GM12865 (cell line): ENCODE data around the gene TUBA1A.
"Not testable (repeated sequence)": the region's sequence is repeated elsewhere in the genome, so short reads cannot be mapped to it uniquely, and the experiment has no call there.

Experiments used
- DNase-seq: peaks from one replicate; pipeline ENCODE4 v3.0.0; 2010; ENCODE audit warnings: low read depth
- H3K4me3 ChIP-seq: 2 replicates; pipeline ENCODE4 v1.5.1; 2011; ENCODE audit warnings: mild to moderate bottlenecking, low read depth, low read length, control low read depth
- TF ChIP-seq, protein P1 (sequence below): IDR thresholded peaks from 2 replicates; pipeline ENCODE4 v1.5.1; 2011; ENCODE audit warnings: low read length, control low read depth, low read depth, inconsistent platforms; ENCODE audit not compliant: insufficient read depth; ENCODE audit errors: missing control alignments

Gene TUBA1A

DNA sequence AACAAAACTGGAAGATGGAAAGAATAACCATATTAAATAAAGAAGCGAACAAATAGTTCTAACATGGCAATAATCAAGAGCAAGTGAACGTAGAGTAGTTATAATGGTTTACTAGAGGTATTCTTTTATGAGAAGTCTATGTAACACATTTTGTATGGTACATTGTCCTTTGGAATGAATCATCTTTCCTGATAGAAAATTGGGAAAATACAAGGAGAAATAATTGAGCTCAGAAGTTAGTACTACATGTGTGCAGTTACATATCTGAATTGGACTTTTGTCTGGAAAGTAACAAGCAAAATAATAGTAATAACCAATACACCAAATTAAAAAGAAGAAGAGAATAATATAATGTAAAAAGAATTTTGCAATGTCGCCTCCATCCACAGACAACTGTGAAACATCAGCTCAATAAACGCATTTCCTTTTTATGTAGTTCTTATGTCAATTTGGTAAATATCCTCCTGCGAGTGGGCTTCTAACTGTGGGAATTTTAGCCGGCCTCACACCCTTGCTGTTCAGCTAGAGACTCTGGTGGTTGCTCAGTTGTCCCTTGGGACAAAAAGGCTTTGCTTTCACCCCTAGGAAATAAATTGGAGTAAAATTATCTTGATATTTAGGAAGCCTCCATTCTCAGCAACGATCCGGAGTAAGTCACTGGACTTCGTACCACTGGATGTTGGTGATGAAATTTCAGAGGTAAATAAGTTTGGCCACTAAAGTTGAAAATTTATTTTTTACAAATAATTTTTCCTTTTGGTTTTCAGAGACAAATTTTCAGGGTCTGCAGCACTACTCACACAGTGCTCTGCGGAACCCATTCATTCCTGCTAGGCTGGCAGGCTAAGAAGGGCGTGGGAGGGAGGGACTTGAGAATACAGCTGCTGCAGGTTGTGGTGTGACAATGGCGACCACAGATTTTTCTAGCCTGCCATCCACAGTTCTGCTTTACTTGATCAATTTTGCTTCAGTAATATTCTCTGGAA lies 1.1 kb upstream of the TUBA1A start:
- TF ChIP-seq, protein P1, sequence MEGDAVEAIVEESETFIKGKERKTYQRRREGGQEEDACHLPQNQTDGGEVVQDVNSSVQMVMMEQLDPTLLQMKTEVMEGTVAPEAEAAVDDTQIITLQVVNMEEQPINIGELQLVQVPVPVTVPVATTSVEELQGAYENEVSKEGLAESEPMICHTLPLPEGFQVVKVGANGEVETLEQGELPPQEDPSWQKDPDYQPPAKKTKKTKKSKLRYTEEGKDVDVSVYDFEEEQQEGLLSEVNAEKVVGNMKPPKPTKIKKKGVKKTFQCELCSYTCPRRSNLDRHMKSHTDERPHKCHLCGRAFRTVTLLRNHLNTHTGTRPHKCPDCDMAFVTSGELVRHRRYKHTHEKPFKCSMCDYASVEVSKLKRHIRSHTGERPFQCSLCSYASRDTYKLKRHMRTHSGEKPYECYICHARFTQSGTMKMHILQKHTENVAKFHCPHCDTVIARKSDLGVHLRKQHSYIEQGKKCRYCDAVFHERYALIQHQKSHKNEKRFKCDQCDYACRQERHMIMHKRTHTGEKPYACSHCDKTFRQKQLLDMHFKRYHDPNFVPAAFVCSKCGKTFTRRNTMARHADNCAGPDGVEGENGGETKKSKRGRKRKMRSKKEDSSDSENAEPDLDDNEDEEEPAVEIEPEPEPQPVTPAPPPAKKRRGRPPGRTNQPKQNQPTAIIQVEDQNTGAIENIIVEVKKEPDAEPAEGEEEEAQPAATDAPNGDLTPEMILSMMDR: no peak
- peak overlapping the region; percentile 74 for H3K4me3 ChIP-seq
- no peak for DNase-seq

DNA sequence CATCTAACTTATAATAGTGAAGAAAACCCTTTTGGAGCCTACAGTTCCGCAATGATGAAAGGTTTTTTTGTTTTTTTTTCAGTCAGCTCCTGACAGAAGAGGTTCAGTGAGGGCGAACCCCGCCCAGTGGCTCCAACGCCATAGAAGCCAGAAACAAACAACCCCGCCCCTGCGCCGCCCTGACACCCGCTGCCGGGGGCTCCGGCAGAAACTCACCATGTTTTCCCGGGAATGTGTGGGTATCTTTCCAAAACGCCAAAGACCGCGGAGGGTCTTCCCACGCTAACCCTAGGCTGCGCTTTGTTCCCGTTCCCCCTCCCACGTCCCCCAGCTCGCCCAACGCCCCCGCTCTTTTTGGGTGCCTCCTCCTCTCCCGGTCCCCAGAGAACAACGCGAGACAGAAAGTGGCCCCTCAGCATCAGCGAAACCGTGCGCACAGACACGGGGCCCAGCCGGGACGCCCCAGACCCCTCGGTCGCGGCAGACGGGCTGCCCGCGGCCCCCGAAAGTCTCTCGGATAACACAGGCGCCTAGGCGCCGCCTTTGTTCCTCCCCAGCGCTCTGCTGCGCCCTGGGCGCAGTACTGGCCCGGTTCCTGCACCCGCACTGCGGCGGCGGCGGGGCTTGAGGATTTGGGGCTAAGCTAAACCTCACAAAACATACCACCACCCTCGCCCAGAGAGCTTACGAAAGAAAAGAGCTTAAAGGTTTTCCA lies 522 bp downstream of the TUBA1A start:
- TF ChIP-seq, protein P1: no peak
- H3K4me3 ChIP-seq: peak overlapping the region; percentile 74
- peak; percentile 79 for DNase-seq

DNA sequence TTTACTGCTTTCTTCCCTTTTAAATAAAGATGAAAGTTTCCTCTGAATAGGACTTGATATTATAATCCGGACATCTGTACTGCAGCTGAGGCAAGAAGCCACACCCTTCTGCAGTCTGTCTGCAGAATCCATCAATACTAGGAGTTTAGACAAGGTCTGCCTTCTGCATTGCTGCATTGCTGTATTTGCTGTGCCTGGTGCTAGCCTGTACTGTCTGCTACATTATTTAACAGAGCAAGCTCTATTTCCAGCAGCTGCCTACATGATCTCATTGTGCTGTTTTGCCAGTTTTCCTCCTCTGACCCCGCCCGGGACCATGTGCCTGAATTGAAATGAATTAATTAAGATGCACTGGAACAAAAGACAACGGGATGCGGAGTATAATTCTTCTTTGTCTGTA lies 1.7 kb downstream of the TUBA1A start:
- TF ChIP-seq, protein P1: no peak
- no peak for DNase-seq
- peak overlapping the region; percentile 74; the same call in 1 of the 2 replicates for H3K4me3 ChIP-seq

DNA sequence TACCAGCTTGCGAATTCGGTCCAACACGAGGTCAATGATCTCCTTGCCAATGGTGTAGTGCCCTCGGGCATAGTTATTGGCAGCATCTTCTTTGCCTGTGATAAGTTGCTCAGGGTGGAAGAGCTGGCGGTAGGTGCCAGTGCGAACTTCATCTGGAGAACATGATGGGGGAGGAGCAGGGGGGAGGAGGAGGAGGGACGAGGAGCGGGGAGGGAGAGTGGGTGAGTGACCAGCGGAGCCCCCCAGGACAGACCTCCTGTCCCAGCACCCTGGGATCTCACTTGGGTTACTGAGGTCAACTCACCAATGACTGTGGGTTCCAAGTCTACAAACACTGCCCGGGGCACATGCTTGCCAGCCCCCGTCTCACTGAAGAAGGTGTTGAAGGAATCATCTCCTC lies 2.6 kb downstream of the TUBA1A start:
- H3K4me3 ChIP-seq, DNase-seq: not testable (repeated sequence)

DNA sequence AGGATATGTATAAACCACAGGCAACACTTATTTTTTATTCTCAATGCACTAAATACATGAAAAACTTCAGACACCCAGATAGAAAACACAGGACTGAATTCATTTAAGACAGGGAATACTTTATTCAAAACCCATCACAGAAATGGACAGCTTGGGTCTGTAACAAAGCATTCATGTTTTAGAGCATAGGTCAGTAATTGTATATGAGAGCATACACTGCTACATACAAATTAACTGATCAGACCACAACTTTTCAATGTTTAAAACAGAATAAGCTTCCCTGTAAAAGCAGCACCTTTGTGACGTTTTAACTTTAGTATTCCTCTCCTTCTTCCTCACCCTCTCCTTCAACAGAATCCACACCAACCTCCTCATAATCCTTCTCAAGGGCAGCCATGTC lies 4.2 kb downstream of the TUBA1A start:
- DNase-seq, H3K4me3 ChIP-seq: not testable (repeated sequence)

DNA sequence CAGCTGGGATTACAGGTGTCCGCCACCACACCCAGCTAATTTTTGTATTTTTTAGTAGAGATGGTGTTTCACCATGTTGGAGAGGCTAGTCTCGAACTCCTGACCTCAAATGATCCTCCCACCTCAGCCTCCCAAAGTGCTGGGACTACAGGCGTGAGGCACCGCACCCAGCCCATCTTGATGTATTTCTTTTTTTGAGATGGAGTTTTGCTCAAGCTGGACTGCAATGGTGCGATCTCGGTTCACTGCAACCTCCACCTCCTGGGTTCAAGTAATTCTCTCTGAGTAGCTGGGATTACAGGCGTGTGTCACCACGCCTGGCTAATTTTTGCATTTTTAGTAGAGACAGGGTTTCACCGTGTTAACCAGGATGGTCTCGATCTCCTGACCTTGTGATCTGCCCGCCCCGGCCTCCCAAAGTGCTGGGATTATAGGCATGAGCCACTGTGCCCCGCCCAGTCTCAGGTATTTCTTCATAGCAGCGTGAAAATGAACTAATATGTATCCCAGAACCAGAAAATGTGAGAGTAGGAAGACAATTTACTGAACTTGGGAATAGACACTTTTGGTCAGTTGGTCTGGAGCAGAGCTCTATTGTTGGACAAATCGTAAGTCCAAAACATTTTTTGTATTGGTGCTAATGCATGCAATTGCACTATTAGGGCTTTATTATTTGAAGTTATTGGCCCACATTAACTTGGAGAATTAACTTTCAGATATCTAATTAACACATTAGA lies 5.5 kb downstream of the TUBA1A start:
- DNase-seq, H3K4me3 ChIP-seq: not testable (repeated sequence)

DNA sequence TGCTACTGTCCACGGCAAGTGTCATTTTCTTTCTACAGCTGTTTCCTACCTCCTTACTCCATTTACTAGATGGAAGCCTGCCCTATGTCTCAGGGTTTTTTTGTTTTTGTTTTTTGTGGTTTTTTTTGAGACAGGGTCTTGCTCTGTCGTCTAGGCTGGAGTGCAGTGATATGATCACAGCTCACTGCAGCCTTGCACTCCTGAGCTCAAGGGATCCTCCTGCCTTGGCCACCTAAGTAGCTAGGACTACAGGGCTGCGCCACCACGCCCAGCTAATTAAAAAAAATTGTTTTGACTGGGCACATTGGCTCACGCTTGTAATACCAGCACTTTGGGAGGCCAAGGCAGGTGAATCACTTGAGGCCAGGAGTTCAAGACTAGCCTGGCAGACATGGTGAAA lies 14.7 kb downstream of the TUBA1A start:
- TF ChIP-seq, protein P1: no peak
- DNase-seq: no peak
- H3K4me3 ChIP-seq: no peak overlapping the region

DNA sequence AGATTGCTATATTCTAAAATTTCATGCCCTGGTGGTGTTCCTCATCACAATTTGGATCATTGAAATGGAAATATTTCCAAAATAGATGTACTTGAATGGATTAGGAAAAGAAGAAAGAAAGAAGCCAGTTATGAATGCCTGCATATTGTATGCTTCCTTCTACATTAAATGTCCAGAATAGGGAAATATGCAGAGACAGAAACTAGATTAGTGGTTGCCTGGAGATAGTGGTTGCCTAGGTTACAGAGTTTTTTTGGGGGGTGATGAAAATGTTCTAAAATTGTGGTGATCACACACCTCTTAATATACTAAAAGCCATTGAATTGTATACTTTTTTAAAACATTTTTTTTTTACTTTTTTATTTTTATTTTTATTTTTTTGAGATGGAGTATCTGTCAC lies 18.0 kb downstream of the TUBA1A start:
- TF ChIP-seq, protein P1: no peak
- H3K4me3 ChIP-seq: no peak overlapping the region
- DNase-seq: no peak
